ENCODE measurements around the gene NEK7.
"Not testable (repeated sequence)": the region's sequence is repeated elsewhere in the genome, so short reads cannot be mapped to it uniquely, and the experiment has no call there.

The NEK7 gene

GRCh38 chr1:198205016-198205684 is 48.4 kb downstream of the NEK7 start:
- no peak for DNase-seq (ENCODE audit: low read depth, low spot score)

- no peak for DNase-seq (ENCODE audit: low read depth, low spot score)
Measured at GRCh38 chr1:198206292-198206691, 49.5 kb downstream of the NEK7 start.

- no peak for DNase-seq (ENCODE audit: low read depth, low spot score)
Measured at GRCh38 chr1:198211696-198212095, 54.9 kb downstream of the NEK7 start.

- no peak for DNase-seq (ENCODE audit: low read depth, low spot score)
Measured at GRCh38 chr1:198212126-198212525, 55.3 kb downstream of the NEK7 start.

DNA sequence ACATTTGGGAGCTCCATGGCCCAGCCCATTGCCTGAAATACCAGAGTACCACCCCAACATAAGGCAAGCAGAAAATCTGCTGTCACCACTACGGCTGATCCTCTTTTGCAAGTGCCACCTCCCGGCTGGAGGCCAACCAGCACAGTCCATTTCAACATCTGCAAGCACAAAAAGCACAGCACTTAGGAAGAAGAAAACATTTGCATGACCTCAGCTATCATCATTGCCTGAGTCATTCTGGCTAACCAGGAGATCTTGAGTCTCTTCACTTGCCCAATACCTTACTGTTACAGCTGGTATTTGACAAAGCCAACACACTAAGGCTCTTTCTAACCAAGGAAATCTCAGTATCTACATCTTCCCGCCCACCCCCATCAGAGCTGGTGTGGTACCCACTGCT is 55.9 kb downstream of the NEK7 start:
- no peak for DNase-seq (ENCODE audit: low read depth, low spot score)

DNA sequence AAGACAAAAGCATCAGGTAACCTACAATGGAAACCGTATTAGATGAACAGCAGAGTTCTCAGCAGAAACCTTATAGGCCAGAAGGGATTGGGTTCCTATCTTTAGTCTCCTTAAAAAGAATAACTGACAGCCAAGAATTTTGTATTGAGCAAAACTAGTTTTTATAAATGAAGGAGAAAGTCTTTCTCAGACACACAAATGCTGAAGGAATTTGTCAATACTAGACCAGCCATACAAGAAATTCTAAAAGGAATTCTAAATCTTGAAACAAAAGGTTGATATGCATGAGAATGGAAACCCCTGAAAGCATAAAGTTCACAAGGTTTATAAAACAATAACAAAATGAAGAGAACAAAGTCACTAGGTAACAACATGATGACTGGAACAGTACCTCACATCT is 58.1 kb downstream of the NEK7 start:
- DNase-seq (ENCODE audit: low read depth, low spot score): no peak

GRCh38 chr1:198220428-198220827 is 63.6 kb downstream of the NEK7 start:
- DNase-seq (ENCODE audit: low read depth, low spot score): no peak

- not testable (repeated sequence) for DNase-seq (ENCODE audit: low read depth, low spot score)
Measured at GRCh38 chr1:198227010-198227409, 70.2 kb downstream of the NEK7 start.

DNA sequence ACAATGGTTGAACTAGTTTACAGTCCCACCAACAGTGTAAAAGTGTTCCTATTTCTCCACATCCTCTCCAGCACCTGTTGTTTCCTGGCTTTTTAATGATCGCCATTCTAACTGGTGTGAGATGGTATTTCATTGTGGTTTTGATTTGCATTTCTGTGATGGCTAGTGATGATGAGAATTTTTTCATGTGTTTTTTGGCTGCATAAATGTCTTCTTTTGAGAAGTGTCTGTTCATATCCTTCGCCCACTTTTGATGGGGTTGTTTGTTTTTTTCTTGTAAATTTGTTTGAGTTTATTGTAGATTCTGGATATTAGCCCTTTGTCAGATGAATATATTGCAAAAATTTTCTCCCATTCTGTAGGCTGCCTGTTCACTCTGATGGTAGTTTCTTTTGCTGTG is 70.7 kb downstream of the NEK7 start:
- DNase-seq (ENCODE audit: low read depth, low spot score): not testable (repeated sequence)

DNA sequence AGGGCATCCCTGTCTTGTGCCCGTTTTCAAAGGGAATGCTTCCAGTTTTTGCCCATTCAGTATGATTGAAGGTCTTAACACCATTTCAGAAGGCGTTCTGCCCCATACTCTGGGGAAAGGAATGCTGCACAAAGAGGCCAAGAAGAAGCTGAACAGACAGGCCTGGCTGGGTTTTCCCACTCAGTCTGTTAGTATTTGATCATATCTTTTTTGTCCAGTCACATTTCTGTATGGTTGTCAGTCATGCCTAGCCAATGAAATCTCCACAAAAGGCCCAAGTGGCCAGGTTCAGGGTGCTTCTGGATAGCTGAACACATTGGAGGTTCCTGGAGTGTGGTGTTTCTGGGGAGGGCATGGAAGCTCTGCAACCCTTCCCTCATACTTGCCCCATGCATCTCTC is 72.1 kb downstream of the NEK7 start:
- no peak for DNase-seq (ENCODE audit: low read depth, low spot score)

GRCh38 chr1:198231779-198232178 is 75.0 kb downstream of the NEK7 start:
- no peak for DNase-seq (ENCODE audit: low read depth, low spot score)

GRCh38 chr1:198232378-198232777 is 75.6 kb downstream of the NEK7 start:
- no peak for DNase-seq (ENCODE audit: low read depth, low spot score)

- no peak for DNase-seq (ENCODE audit: low read depth, low spot score)
Measured at GRCh38 chr1:198232940-198233675, 76.3 kb downstream of the NEK7 start.

DNA sequence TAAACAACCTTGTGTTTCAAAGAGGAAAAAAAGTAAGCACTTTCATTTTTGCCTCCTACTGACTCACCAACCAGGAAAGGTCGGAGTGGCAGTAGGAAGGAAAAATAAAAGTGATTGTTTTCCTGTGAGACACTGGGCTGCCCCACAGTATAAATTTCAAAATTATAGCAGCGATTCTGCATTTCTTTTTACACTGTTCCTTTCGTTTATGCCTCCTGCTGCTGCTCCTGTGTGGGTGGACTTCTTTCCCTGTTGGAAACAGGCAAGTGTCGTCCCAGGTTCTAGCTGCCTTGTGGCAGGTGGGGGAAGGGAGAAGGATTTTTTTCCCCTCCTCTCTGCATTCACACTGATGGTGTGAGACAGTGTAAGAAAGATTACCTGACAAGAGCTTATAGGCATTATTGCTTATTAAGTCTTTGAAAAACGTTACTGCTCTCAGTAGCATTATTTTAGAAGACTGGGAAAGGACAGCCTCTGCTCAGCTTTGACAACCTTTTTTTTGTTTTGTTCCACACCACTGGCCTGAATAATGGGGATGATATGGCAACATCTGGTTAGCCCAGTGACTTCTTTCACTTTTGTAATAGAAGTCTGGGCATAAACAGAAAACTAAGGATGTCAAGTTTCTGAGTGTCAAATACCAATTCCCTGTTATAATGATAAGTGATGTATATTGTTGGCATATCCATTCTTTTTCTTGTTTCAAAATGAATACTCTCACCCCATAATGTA is 77.9 kb downstream of the NEK7 start:
- no peak for DNase-seq (ENCODE audit: low read depth, low spot score)

GRCh38 chr1:198238121-198238520 is 81.3 kb downstream of the NEK7 start:
- no peak for DNase-seq (ENCODE audit: low read depth, low spot score)

- no peak for DNase-seq (ENCODE audit: low read depth, low spot score)
Measured at GRCh38 chr1:198241553-198241952, 84.8 kb downstream of the NEK7 start.

GRCh38 chr1:198244772-198245171 is 88.0 kb downstream of the NEK7 start:
- no peak for DNase-seq (ENCODE audit: low read depth, low spot score)

- DNase-seq (ENCODE audit: low read depth, low spot score): no peak
Measured at GRCh38 chr1:198245379-198245778, 88.6 kb downstream of the NEK7 start.

DNA sequence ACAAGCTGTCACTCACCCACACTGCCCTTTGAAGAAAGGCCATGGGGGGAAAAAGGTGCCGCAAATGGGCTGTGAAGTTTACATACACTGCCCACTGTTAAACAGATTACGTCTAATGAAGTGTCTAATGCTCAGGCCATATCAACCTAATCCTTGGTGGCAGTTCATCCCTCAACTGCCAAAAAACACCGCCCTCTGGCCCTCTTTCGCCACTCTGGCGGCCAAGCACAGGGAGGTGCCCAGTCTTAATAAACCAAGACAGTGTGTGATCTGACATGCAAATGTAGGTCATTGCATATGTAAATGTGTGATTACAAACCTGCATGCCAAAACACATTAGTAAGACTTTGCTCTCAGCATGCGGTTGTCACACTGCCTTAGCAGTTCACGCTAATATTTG is 89.5 kb downstream of the NEK7 start:
- no peak for DNase-seq (ENCODE audit: low read depth, low spot score)

DNA sequence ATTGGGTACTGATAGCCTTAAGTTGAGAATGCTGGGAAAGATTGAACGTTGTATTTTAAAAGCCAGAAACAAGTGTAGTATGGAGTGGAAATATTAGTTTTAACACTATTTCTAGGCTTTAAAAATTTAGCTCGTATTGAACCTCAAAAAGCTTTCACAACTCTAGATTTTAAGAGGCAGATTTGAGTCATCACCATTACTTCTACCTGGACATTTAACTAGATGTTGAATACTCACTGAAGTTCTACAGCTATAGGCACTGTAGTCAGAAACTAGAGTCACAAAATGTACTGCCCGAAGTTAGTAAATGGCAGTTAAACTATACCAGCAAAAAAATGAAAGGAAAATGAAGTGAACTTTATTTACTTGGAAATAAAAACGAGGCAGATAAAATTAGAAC is 96.5 kb downstream of the NEK7 start:
- no peak for DNase-seq (ENCODE audit: low read depth, low spot score)

DNA sequence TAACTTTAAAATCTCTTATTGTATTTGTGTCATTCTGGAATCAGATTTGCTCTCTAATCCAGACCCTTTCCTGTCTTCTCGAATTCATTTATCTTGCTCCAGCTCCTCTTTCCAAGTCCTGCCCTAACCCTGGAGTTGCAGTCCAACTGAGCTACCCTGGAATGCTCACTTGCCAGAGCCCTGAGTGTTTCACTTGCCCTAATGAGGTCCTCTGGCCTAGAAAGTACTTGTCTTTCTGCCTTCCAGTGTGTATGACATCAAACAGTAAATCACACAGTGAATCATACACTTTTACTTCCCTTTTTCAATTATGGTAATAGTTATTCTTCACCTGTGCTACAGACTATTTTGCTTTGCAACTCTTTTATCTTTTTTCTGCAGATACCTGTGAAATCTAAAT is 96.9 kb downstream of the NEK7 start:
- DNase-seq (ENCODE audit: low read depth, low spot score): no peak

GRCh38 chr1:198254521-198254920 is 97.7 kb downstream of the NEK7 start:
- no peak for DNase-seq (ENCODE audit: low read depth, low spot score)

DNA sequence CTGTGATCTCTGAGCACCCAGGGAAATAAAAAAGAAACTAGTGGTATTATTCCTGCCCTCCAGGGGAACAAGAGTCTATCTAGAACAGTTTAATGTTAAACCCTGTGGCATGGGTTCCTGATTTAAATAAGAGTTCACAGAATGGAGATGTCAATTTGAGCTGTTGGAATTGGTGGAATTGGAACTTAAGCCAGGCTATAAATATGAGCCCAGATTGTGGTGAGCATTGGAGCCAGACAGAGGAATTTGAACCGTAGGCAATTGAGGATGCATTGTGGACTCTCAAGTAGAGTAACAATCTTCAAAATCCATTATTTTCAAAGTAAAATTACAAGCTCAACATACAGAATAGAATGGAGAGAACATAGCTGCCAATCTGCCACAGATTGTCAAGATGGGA is 98.2 kb downstream of the NEK7 start:
- DNase-seq (ENCODE audit: low read depth, low spot score): no peak

Measured in activated naive CD8-positive, alpha-beta T cell treated with anti-CD3 and anti-CD28 coated beads, Interleukin-2, amount 50 U/mL, for 16 hours (primary cell).